ENCODE data around the gene RFPL4AL1. TPM values are rescaled to one million over a fixed set of nuclear protein-coding genes. Genes with fewer than 3 reads are reported as not detected.

RFPL4AL1 gene
- total and polyA plus RNA-seq, 2 of the 8 experiments (the other 6 are each of a cell fraction or from before 2014, with no cell fraction given): not detected

GRCh38 chr19:55811340-55811739 is 42.4 kb downstream of the RFPL4AL1 start:
- Histone ChIP-seq H3K27me3 (replicated peaks in 1 of 4; ENCODE audit: control insufficient read depth in 3 of 4, extremely low read depth in 1 of 4, insufficient read depth in 3 of 4, low read length in 3 of 4) (no peaks in the 10 kb centered on the region), H2BK5ac (ENCODE audit: low read depth, low read length) (no peak overlapping the region), H3K36me3 (ENCODE audit: control insufficient read depth in 2 of 4, insufficient read depth in 4 of 4, low read length in 3 of 4) (no peaks in the 10 kb centered on the region), H3K4me1 (replicated peaks in 1 of 4; ENCODE audit: control insufficient read depth in 3 of 4, insufficient read depth in 4 of 4, low read length in 3 of 4) (no peaks in the 10 kb centered on the region), H2BK15ac (ENCODE audit: low read length) (no peak overlapping the region), H3K79me1 (ENCODE audit: low read depth, low read length) (no peaks in the 10 kb centered on the region), H4K20me1 (replicated peaks in 1 of 2; ENCODE audit: control insufficient read depth in 1 of 2, insufficient read depth in 2 of 2, low read length in 2 of 2) (no peaks in the 10 kb centered on the region), H3K23me2 (ENCODE audit: low read depth, low read length) (no peaks in the 10 kb centered on the region), H4K8ac (ENCODE audit: extremely low read depth, insufficient read depth, low read length) (no peak overlapping the region), H3K4me2 (ENCODE audit: insufficient read depth in 1 of 2, low read depth in 2 of 2, low read length in 2 of 2) (no peak overlapping the region), H2BK120ac (replicated peaks; ENCODE audit: low read depth, low read length) (no peak overlapping the region), H2AFZ (ENCODE audit: low read length) (no peak overlapping the region), H3K27ac (ENCODE audit: low read depth, low read length) (no peak overlapping the region), H3K56ac (replicated peaks; ENCODE audit: insufficient read length, low read depth, low read length) (no peak overlapping the region), H3K23ac (ENCODE audit: insufficient read length) (no peak overlapping the region), H3K18ac (ENCODE audit: extremely low read depth, low read length) (no peak overlapping the region), H4K5ac (ENCODE audit: insufficient read length, low read depth, low read length) (no peak overlapping the region), H2AK5ac (ENCODE audit: low read depth, low read length) (no peak overlapping the region), H2BK12ac (ENCODE audit: low read depth, low read length) (no peak overlapping the region), H3K79me2 (ENCODE audit: control insufficient read depth in 1 of 2, insufficient read depth in 2 of 2, low read length in 2 of 2) (no peaks in the 10 kb centered on the region), H4K91ac (replicated peaks; ENCODE audit: insufficient read length, low read length) (no peak overlapping the region), H3K4ac (replicated peaks; ENCODE audit: insufficient read length, low read depth, low read length) (no peak overlapping the region), H3K9ac (replicated peaks in 1 of 4; ENCODE audit: extremely low read depth in 1 of 4, low read depth in 3 of 4, low read length in 3 of 4) (no peak overlapping the region), H3K9me3 (ENCODE audit: insufficient read depth in 2 of 2, low read depth in 1 of 2, low read length in 1 of 2) (peaks cover 79 to 80% of the 10 kb centered on the region in 2 experiments), H3K14ac (ENCODE audit: insufficient read length) (no peak overlapping the region), H2BK20ac (ENCODE audit: low read length) (no peak overlapping the region), H3K4me3 (ENCODE audit: extremely low read depth in 1 of 4, insufficient read depth in 2 of 4, low read depth in 3 of 4, low read length in 4 of 4) (no peak overlapping the region)
- WGBS, 2 experiments (ENCODE audit: extremely low coverage in 1 of 2, insufficient coverage in 1 of 2, insufficient read length in 1 of 2, insufficient replicate concordance in 2 of 2, low coverage in 1 of 2, low lambda C conversion rate in 2 of 2, missing lambda C conversion rate in 1 of 2): 75% methylated on average over 3 of the region's 3 CpGs; no CpG with 5 or more reads in 1 of the 2 experiments
- ChIA-PET POLR2A (ENCODE audit: partially characterized antibody) (no interaction called here), CTCF (ENCODE audit: partially characterized antibody) (interaction anchor here (0.9 kb wide), 1 partner anchor 80 kb away, joined by 3 read pairs; no protein-coding TSS in a partner anchor)
- DNase-seq (ENCODE audit: low read depth in 1 of 2, low spot score in 2 of 2) (no peak), FAIRE-seq (no peak)
- no peak for TF ChIP-seq HDAC2 (IDR thresholded peaks at IDR 0.05; ENCODE audit: borderline replicate concordance in 1 of 2, low read depth in 2 of 2, low read length in 2 of 2)
- no peak for TF ChIP-seq NRF1 (IDR thresholded peaks at IDR 0.05; ENCODE audit: low read depth, low read length)
- TF ChIP-seq KDM1A (IDR thresholded peaks at IDR 0.05; ENCODE audit: borderline replicate concordance, low read length): no peak
